Upper lobe of right lung (tissue), 1 donor: ENCODE data around the gene CMC2. TPM values are rescaled to one million over a fixed set of nuclear protein-coding genes. Genes with fewer than 3 reads are reported as not detected.

Source experiments
- ATAC-seq: fragments of 200-7000 bp; cut with Tn5 transposase; one replicate; pipeline ENCODE4 v1.9.1; 2020; ENCODE audit warnings: mild to moderate bottlenecking, moderate library complexity
- DNase-seq: peaks from one replicate; pipeline ENCODE4 v3.0.0-alpha.2; 2020
- H3K27ac ChIP-seq: fragments of 200-600 bp; one replicate; pipeline ENCODE4 v1.8.0; 2022
- H3K27me3 ChIP-seq: fragments of 200-600 bp; one replicate; pipeline ENCODE4 v1.8.0; 2022; ENCODE audit warnings: mild to moderate bottlenecking
- H3K36me3 ChIP-seq: fragments of 200-600 bp; one replicate; pipeline ENCODE4 v1.8.0; 2022
- H3K4me1 ChIP-seq: fragments of 200-600 bp; one replicate; pipeline ENCODE4 v1.8.0; 2022
- H3K4me3 ChIP-seq: fragments of 200-600 bp; one replicate; pipeline ENCODE4 v1.8.0; 2022; ENCODE audit warnings: mild to moderate bottlenecking
- H3K9me3 ChIP-seq: fragments of 200-600 bp; one replicate; pipeline ENCODE4 v1.8.0; 2022
- intact Hi-C: fragments of 100-400 bp; cut with DNase I; formaldehyde crosslinking; loops from one replicate; pipeline ENCODE4 v1.11.0; 2022
- total RNA-seq: library from RNA; stranded (reverse); fragmentation: NEBNext Ultra II Directional; extraction: Animal tissue kit (Norgen Biotek cat#: 25700); gene quantifications from one replicate; pipeline ENCODE4 v1.2.1, GENCODE V29; 2021
- TF ChIP-seq, protein P1 (sequence below): fragments of 200-600 bp; IDR thresholded peaks from one replicate; pipeline ENCODE4 v1.8.0; 2022; ENCODE audit warnings: antibody characterized with exemption
- donor health status: DM: no; HTN: yes; CAD: no; lungs with severe emphysema.

Gene CMC2
- total RNA-seq, 1 donor from 2014 or later, result 43.3 TPM

DNA sequence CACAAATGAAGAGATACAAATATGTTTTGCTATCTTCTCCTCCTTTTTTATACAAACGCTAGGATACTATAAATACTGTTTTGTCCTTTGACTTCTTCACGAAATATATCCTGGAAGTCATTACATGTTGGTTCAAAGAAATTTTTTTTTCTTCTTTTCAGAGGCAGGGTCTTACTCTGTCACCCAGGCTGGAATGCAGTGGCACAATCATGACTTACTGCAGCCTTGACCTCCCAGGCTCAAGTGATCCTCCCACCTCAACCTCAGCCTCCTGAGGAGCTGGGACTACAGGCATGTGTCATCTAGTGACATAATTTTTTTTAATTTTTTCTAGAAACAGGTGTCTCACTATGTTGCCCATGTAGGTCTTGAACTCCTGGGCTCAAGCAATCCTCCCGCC, 16.1 kb downstream of the CMC2 start:
- Histone ChIP-seq H3K9me3 (no peaks in the 10 kb centered on the region), H3K36me3 (no peaks in the 10 kb centered on the region), H3K27me3 (no peaks in the 10 kb centered on the region), H3K4me3 (no peak overlapping the region), H3K27ac (no peak overlapping the region), H3K4me1 (no peaks in the 10 kb centered on the region)
- TF ChIP-seq, protein P1, sequence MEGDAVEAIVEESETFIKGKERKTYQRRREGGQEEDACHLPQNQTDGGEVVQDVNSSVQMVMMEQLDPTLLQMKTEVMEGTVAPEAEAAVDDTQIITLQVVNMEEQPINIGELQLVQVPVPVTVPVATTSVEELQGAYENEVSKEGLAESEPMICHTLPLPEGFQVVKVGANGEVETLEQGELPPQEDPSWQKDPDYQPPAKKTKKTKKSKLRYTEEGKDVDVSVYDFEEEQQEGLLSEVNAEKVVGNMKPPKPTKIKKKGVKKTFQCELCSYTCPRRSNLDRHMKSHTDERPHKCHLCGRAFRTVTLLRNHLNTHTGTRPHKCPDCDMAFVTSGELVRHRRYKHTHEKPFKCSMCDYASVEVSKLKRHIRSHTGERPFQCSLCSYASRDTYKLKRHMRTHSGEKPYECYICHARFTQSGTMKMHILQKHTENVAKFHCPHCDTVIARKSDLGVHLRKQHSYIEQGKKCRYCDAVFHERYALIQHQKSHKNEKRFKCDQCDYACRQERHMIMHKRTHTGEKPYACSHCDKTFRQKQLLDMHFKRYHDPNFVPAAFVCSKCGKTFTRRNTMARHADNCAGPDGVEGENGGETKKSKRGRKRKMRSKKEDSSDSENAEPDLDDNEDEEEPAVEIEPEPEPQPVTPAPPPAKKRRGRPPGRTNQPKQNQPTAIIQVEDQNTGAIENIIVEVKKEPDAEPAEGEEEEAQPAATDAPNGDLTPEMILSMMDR, result no peak
- ATAC-seq (no peak), DNase-seq (no peak)
- intact Hi-C loops, result no loop called here

DNA sequence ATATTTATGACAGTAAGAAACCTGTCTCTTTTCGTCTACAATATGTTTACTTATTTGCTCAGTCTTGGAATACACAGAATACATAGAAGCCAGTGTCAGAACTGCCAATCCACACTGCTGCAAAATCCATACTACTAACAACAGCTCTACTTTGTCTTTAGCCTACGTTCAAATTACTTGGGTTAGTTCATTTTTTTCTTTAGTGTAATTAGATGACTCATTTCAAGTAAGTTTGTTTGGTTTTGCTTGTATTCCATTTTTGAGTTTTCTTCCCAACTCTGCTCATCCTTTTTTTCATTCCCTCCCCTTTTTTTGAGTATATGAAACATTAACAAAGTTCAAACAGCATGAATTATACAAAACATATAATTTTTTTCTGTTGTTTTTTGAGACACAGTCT, 16.9 kb downstream of the CMC2 start:
- H3K4me1 ChIP-seq, result no peaks in the 10 kb centered on the region
- TF ChIP-seq, protein P1, result no peak
- ATAC-seq, result no peak
- H3K27ac ChIP-seq, result no peak overlapping the region
- no peaks in the 10 kb centered on the region for H3K36me3 ChIP-seq
- no peak overlapping the region for H3K4me3 ChIP-seq
- no peaks in the 10 kb centered on the region for H3K9me3 ChIP-seq
- intact Hi-C loops, result no loop called here
- H3K27me3 ChIP-seq, result no peaks in the 10 kb centered on the region
- no peak for DNase-seq

DNA sequence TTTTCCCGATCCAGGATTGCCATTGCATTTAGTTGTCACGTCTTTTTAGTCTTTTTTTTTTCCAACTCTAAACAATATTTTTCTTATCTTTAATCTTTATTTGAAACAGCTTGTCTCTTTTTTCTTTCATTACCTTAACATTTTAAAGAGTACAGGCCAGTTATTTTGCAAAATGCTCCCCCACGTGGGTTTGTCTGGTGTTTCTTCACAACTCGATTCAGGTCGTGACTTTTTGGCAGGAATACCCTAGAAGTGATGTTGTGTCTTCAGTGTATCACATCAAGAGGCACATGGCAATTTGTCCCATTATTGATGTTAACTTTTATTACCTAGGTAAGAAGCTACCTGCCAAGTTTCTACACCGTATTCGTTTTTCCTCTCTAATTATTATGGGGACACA, 17.9 kb downstream of the CMC2 start:
- ATAC-seq (no peak), DNase-seq (no peak)
- H3K4me3 ChIP-seq, result no peak overlapping the region
- no peaks in the 10 kb centered on the region for H3K9me3 ChIP-seq
- H3K27me3 ChIP-seq, result no peaks in the 10 kb centered on the region
- no peak overlapping the region for H3K27ac ChIP-seq
- intact Hi-C loops, result no loop called here
- H3K4me1 ChIP-seq, result no peaks in the 10 kb centered on the region
- TF ChIP-seq, protein P1, result no peak
- no peaks in the 10 kb centered on the region for H3K36me3 ChIP-seq

DNA sequence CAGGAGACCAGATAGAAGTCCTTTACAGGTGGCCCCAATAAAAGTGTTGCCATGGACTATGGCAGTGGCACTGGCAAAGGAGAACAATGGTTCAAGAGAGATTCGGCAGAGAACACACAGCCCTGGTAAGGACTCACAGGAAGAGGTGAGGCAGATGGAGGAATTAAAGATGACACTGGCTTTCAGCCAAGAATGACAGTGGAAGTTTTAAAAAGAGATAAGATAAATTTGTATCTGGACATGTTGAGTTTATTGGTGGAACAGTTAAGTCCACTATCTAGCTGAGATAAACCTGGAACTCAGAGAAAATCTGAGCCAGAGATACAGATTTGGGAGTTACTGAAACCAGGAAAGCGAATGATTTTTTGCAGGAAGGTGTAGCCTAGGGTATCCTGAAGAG, 20.1 kb downstream of the CMC2 start:
- H3K9me3 ChIP-seq, result no peaks in the 10 kb centered on the region
- TF ChIP-seq, protein P1, result no peak
- H3K4me3 ChIP-seq, result no peak overlapping the region

DNA sequence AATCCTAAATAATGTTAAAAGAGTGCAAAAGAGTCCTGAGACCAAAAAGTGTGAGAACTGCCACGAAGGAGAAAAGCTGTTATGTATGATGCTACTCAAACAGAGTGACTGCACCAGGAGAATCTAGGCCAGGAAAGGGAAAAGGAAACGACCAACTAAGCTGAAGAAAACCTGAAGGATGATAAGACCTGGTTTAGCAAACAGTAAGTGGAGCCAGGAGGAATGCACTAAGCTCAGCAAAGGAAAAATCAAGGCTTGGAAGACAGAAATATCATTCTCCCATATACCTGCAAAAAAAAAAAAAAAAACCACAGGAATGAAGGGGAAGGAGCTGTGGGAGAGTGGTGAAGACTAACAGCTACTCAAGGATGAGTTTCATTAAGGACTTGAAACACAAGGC, 21.1 kb downstream of the CMC2 start:
- Histone ChIP-seq H3K36me3 (no peaks in the 10 kb centered on the region), H3K27ac (no peak overlapping the region), H3K4me3 (no peak overlapping the region), H3K9me3 (no peaks in the 10 kb centered on the region), H3K4me1 (no peaks in the 10 kb centered on the region), H3K27me3 (no peaks in the 10 kb centered on the region)
- TF ChIP-seq, protein P1, result no peak
- ATAC-seq (no peak), DNase-seq (no peak)
- intact Hi-C loops, result no loop called here

More for the DNA sequence above, 20.1 kb downstream of the CMC2 start:
- DNase-seq, result no peak
- Histone ChIP-seq H3K36me3 (no peaks in the 10 kb centered on the region), H3K4me1 (no peaks in the 10 kb centered on the region), H3K27ac (no peak overlapping the region), H3K27me3 (no peaks in the 10 kb centered on the region)
- no peak for ATAC-seq
- intact Hi-C loops, result no loop called here
